Measurements from ENCODE around the gene FAM169A. TPM values are rescaled to one million over a fixed set of nuclear protein-coding genes. Genes with fewer than 3 reads are reported as not detected.
"Not testable (repeated sequence)": the region's sequence is repeated elsewhere in the genome, so short reads cannot be mapped to it uniquely, and the experiment has no call there.

Gene FAM169A, protein sequence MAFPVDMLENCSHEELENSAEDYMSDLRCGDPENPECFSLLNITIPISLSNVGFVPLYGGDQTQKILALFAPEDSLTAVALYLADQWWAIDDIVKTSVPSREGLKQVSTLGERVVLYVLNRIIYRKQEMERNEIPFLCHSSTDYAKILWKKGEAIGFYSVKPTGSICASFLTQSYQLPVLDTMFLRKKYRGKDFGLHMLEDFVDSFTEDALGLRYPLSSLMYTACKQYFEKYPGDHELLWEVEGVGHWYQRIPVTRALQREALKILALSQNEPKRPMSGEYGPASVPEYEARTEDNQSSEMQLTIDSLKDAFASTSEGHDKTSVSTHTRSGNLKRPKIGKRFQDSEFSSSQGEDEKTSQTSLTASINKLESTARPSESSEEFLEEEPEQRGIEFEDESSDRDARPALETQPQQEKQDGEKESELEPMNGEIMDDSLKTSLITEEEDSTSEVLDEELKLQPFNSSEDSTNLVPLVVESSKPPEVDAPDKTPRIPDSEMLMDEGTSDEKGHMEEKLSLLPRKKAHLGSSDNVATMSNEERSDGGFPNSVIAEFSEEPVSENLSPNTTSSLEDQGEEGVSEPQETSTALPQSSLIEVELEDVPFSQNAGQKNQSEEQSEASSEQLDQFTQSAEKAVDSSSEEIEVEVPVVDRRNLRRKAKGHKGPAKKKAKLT
- 1 to 10 TPM; 8.4 to 8.6 TPM for total RNA-seq
- polyA plus RNA-seq, result 9.2 TPM

DNA sequence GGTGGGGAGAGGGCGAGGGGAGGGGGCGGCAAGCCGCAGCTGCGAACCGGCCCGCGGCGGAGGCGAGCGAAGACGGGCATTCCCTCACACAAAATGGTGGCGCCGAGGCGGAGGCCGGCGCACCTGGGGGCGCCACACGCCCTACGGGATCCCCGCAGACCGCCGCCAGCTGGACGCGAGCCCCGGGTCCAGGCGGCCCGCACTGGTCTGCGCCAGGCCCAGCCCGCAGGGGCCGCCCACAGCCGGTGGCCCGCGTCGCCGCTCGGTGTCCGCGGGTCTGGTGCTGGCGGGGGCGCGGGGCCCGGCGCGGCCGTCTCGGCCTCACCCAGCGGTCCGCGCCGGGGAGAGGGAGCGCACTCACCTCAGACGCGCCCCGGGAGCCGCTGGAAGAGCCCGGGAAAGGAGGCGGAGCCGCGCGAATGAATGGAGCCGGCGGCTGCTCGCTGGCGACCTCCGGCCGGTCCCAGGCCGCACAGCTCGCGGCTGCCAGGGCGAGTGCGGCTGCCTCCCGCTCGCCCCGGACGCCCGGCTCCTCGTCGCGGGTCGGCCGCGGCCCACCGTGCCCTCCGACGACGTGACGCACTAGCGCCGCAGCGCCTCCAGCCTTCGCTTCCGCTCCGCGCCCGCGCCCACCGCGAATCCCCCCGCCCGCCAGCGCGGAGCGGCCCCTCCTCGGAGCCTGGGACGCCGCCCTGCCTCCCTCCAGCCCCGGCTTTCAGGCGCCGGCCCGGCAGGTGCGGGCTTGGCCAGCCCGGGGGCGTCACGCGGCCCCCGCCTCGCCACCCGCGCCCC is at the start of gene FAM169A:
Gene FAM169A, minus strand, starts transcription at position 584 of the 792 bp plus-strand sequence. CDS start 24,711 bp downstream, outside the sequence.
- POLR2A ChIA-PET, result interaction anchor here (0.7 to 1.9 kb wide), 3 partner anchors 100 to 471 kb away, joined by 4 to 8 read pairs (median 4); partner anchors contain the start of genes ANKRD31, GFM2, HMGCR and NSA2
- no peaks in the 10 kb centered on the region for H3K36me3 ChIP-seq (ENCODE audit: insufficient read depth, low read length)

DNA sequence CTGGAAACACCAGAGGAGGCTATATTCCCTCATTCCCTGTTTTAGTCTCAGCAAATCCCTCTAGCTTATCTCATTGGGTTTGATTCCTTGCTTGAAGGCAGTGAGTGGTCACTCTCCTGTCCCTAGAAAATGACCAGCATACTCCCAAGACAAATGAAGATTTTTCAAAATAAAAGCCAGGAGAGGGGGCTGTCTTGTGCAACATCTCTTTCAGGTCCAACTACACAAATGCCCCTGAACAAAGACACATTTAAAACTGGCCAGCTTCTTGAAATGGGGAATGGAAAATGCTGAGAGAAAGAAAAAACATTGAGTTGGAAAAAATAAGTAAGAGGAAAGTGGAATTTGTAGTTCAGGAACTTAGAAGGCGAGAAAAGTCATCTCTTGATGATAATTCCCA is 49.3 kb upstream of the FAM169A start:
- no peak overlapping the region for H3K27ac Mint-ChIP-seq
- no peak for DNase-seq
- no peaks in the 10 kb centered on the region for H3K36me3 Mint-ChIP-seq
- Histone ChIP-seq H3K27me3 (ENCODE audit: insufficient read depth, low read length, poor library complexity, severe bottlenecking) (no peaks in the 10 kb centered on the region), H3K9me3 (ENCODE audit: low read length) (no peaks in the 10 kb centered on the region), H3K27ac (ENCODE audit: low read depth, low read length) (no peak overlapping the region), H3K4me1 (ENCODE audit: insufficient read depth, low read length) (no peaks in the 10 kb centered on the region), H3K4me3 (ENCODE audit: low read length) (no peak overlapping the region), H3K36me3 (ENCODE audit: insufficient read depth, low read length) (no peaks in the 10 kb centered on the region)
- peaks cover 0 to 3% (median under 1%) of the 10 kb centered on the region in 5 donors for H3K9me3 Mint-ChIP-seq
- no peaks in the 10 kb centered on the region for H3K4me1 Mint-ChIP-seq
- H3K27me3 Mint-ChIP-seq, result peaks cover 9 to 16% of the 10 kb centered on the region in 2 donors
- ChIA-PET POLR2A (no interaction called here), CTCF (no interaction called here)
- H3K4me3 Mint-ChIP-seq, result no peak overlapping the region

More for the DNA sequence above, at the start of gene FAM169A:
- Mint-ChIP-seq H3K27ac (peak within 1 kb of the TSS; percentile 89 to 97 (median 92)), H3K4me3 (peak within 1 kb of the TSS; percentile 87 to 96 (median 92)), H3K9me3 (no peaks in the 10 kb centered on the region), H3K27me3 (peaks cover 7 to 23% of the 10 kb centered on the region in 2 donors), H3K36me3 (peaks cover 0 to 7% (median 0%) of the 10 kb centered on the region in 3 donors), H3K4me1 (peaks cover 45 to 50% (median 47%) of the 10 kb centered on the region in 3 donors)
- CTCF ChIA-PET, result interaction anchor here (1.0 to 1.9 kb wide), 2 partner anchors 99 to 371 kb away, joined by 4 to 9 read pairs; partner anchors contain the start of genes ANKRD31, GFM2 and NSA2
- H3K9me3 ChIP-seq (ENCODE audit: low read length), result no peaks in the 10 kb centered on the region
- DNase-seq, result peak; percentile 32 to 73 (median 66)
- H3K4me3 ChIP-seq (ENCODE audit: low read length), result peak within 1 kb of the TSS; percentile 88
- no peaks in the 10 kb centered on the region for H3K27me3 ChIP-seq (ENCODE audit: insufficient read depth, low read length, poor library complexity, severe bottlenecking)
- H3K27ac ChIP-seq (ENCODE audit: low read depth, low read length), result peak within 1 kb of the TSS; percentile 52
- H3K4me1 ChIP-seq (ENCODE audit: insufficient read depth, low read length), result peaks cover 34% of the 10 kb centered on the region

DNA sequence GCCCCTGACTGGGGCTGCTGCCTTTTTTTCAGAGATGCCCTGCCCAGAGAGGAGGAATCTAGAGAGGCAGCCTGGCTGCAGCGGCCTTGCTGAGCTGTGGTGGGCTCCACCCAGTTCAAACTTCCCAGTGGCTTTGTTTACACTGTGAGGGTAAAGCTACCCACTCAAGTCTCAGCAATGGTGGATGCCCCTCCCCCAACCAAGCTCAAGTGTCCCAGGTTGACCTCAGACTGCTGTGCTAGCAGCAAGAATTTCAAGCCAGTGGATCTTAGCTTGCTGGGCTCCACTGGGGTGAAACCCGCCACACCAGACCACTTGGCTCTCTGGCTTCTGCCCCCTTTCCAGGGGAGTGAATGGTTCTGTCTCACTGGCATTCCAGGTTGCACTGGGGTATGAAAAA is 45.2 kb upstream of the FAM169A start:
- H3K9me3 Mint-ChIP-seq, result peaks cover 4 to 12% (median 10%) of the 10 kb centered on the region in 5 donors
- H3K27ac Mint-ChIP-seq; H3K4me1 Mint-ChIP-seq; H3K36me3 Mint-ChIP-seq; CTCF ChIA-PET; H3K27ac ChIP-seq (ENCODE audit: low read depth, low read length); POLR2A ChIA-PET; H3K9me3 ChIP-seq (ENCODE audit: low read length); H3K36me3 ChIP-seq (ENCODE audit: insufficient read depth, low read length); H3K4me3 Mint-ChIP-seq; H3K27me3 ChIP-seq (ENCODE audit: insufficient read depth, low read length, poor library complexity, severe bottlenecking); H3K4me1 ChIP-seq (ENCODE audit: insufficient read depth, low read length); H3K4me3 ChIP-seq (ENCODE audit: low read length); DNase-seq: not testable (repeated sequence)
- peaks cover 13 to 16% of the 10 kb centered on the region in 2 donors for H3K27me3 Mint-ChIP-seq

DNA sequence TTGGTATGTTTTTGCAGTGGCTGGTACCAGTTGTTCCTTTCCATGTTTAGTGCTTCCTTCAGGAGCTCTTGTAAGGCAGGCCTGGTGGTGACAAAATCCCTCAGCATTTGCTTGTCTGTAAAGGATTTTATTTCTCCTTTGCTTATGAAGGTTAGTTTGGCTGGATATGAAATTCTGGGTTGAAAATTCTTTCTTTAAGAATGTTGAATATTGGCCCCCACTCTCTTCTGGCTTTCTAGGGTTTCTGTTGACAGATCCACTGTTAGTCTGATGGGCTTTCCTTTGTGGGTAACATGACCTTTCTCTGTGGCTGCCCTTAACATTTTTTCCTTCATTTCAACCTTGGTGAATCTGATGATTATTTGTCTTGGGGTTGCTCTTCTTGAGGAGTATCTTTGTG is 43.7 kb upstream of the FAM169A start:
- H3K4me3 Mint-ChIP-seq; DNase-seq; H3K36me3 Mint-ChIP-seq; H3K27ac ChIP-seq (ENCODE audit: low read depth, low read length); H3K36me3 ChIP-seq (ENCODE audit: insufficient read depth, low read length); CTCF ChIA-PET; H3K9me3 ChIP-seq (ENCODE audit: low read length); H3K27me3 ChIP-seq (ENCODE audit: insufficient read depth, low read length, poor library complexity, severe bottlenecking); H3K4me1 Mint-ChIP-seq; H3K27ac Mint-ChIP-seq; POLR2A ChIA-PET; H3K4me1 ChIP-seq (ENCODE audit: insufficient read depth, low read length); H3K4me3 ChIP-seq (ENCODE audit: low read length): not testable (repeated sequence)
- peaks cover 4 to 12% (median 10%) of the 10 kb centered on the region in 5 donors for H3K9me3 Mint-ChIP-seq
- H3K27me3 Mint-ChIP-seq, result peaks cover 9 to 16% of the 10 kb centered on the region in 2 donors

DNA sequence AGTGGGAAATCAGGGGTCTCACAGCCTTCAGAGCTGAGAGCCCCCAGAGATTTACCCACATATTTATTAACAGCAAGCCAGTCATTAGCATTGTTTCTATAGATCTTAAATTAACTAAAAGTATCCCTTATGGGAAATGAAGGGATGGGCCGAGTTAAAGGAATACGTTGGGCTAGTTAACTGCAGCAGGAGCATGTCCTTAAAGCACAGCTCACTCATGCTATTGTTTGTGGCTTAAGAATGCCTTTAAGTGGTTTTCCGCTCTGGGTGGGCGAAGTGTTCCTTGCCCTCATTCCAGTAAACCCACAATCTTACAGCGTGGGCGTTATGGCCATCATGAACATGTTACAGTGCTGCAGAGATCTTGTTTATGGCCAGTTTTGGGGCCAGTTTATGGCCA is 42.0 kb upstream of the FAM169A start:
- POLR2A ChIA-PET; H3K36me3 ChIP-seq (ENCODE audit: insufficient read depth, low read length); H3K27me3 ChIP-seq (ENCODE audit: insufficient read depth, low read length, poor library complexity, severe bottlenecking); H3K4me3 ChIP-seq (ENCODE audit: low read length); H3K27ac ChIP-seq (ENCODE audit: low read depth, low read length); H3K36me3 Mint-ChIP-seq; H3K4me3 Mint-ChIP-seq; DNase-seq; H3K4me1 ChIP-seq (ENCODE audit: insufficient read depth, low read length); H3K4me1 Mint-ChIP-seq; H3K27ac Mint-ChIP-seq; CTCF ChIA-PET; H3K9me3 ChIP-seq (ENCODE audit: low read length): not testable (repeated sequence)
- Mint-ChIP-seq H3K9me3 (peaks cover 4 to 12% (median 10%) of the 10 kb centered on the region in 5 donors), H3K27me3 (peaks cover 6 to 13% of the 10 kb centered on the region in 2 donors)

DNA sequence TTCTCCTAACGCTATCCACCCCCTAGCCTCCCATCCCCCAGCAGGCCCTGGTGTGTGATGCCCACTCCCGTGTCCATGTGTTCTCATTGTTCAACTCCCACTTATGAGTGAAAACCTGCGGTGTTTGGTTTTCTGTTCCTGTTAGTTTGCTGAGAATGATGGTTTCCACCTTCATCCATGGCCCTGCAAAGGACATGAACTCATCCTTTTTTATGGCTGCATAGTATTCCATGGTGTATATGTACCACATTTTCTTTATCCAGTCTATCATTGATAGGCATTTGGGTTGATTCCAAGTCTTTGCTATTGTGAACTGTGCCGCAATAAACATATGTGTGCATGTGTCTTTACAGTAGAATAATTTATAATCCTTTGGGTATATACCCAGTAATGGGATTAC is 38.5 kb upstream of the FAM169A start:
- POLR2A ChIA-PET, result not testable (repeated sequence)

DNA sequence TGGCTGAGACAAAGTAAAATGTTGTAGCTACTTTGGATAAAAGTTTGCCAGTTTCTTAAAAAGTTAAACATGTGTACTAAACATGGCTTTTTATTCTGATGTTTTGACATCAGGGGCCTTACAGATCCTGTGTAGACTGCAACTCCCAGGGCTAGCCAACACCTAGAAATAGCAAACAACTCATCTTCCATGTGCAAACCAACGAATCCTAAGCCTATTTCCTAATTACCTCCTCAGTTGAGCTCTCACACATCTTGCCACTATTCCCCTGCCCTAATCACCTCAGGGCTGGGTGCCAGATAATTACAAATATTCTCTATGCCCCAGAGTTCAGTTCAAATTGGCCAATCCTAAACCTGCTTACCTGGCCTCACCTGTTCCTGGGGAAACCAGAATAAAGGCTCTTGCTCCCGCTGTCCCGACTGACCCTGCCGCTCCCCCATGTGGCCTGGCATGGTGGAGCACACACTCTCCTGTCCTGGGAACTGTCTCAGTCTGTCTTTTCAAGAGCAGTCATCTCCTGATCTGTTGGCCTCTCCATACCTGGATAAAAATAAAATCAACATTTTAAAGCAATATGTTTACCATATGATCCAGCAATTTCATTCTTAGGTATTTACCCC is 37.1 kb upstream of the FAM169A start:
- ChIA-PET POLR2A (no interaction called here), CTCF (no interaction called here)
- Mint-ChIP-seq H3K36me3 (no peaks in the 10 kb centered on the region), H3K4me3 (no peak overlapping the region), H3K27me3 (no peaks in the 10 kb centered on the region), H3K27ac (peak overlapping the region in 1 of 8 donors; percentile 14), H3K9me3 (peaks cover 0 to 3% (median 3%) of the 10 kb centered on the region in 5 donors), H3K4me1 (peaks cover 0 to 7% (median 6%) of the 10 kb centered on the region in 3 donors)
- H3K27me3 ChIP-seq (ENCODE audit: insufficient read depth, low read length, poor library complexity, severe bottlenecking), result no peaks in the 10 kb centered on the region
- H3K9me3 ChIP-seq (ENCODE audit: low read length), result no peaks in the 10 kb centered on the region
- no peaks in the 10 kb centered on the region for H3K36me3 ChIP-seq (ENCODE audit: insufficient read depth, low read length)
- DNase-seq, result peak in 1 of 5 donors; percentile 19
- H3K27ac ChIP-seq (ENCODE audit: low read depth, low read length), result no peak overlapping the region
- H3K4me1 ChIP-seq (ENCODE audit: insufficient read depth, low read length), result no peaks in the 10 kb centered on the region
- H3K4me3 ChIP-seq (ENCODE audit: low read length), result no peak overlapping the region

More for the DNA sequence above, 38.5 kb upstream of the FAM169A start:
- H3K36me3 Mint-ChIP-seq; H3K4me1 ChIP-seq (ENCODE audit: insufficient read depth, low read length); H3K27me3 ChIP-seq (ENCODE audit: insufficient read depth, low read length, poor library complexity, severe bottlenecking); H3K4me1 Mint-ChIP-seq; H3K4me3 ChIP-seq (ENCODE audit: low read length); H3K9me3 ChIP-seq (ENCODE audit: low read length); H3K4me3 Mint-ChIP-seq; DNase-seq; H3K9me3 Mint-ChIP-seq; H3K27ac Mint-ChIP-seq; H3K36me3 ChIP-seq (ENCODE audit: insufficient read depth, low read length); CTCF ChIA-PET; H3K27ac ChIP-seq (ENCODE audit: low read depth, low read length); H3K27me3 Mint-ChIP-seq: not testable (repeated sequence)
